ENCODE data around the gene TMEM272. TPM values are rescaled to one million over a fixed set of nuclear protein-coding genes. Genes with fewer than 3 reads are reported as not detected.

TMEM272 gene
- total and polyA plus RNA-seq, 9 of the 15 experiments (the other 6 are each of a cell fraction or from before 2014, with no cell fraction given), result 0.04 to 0.16 (median 0.06) TPM; not detected in 2

DNA sequence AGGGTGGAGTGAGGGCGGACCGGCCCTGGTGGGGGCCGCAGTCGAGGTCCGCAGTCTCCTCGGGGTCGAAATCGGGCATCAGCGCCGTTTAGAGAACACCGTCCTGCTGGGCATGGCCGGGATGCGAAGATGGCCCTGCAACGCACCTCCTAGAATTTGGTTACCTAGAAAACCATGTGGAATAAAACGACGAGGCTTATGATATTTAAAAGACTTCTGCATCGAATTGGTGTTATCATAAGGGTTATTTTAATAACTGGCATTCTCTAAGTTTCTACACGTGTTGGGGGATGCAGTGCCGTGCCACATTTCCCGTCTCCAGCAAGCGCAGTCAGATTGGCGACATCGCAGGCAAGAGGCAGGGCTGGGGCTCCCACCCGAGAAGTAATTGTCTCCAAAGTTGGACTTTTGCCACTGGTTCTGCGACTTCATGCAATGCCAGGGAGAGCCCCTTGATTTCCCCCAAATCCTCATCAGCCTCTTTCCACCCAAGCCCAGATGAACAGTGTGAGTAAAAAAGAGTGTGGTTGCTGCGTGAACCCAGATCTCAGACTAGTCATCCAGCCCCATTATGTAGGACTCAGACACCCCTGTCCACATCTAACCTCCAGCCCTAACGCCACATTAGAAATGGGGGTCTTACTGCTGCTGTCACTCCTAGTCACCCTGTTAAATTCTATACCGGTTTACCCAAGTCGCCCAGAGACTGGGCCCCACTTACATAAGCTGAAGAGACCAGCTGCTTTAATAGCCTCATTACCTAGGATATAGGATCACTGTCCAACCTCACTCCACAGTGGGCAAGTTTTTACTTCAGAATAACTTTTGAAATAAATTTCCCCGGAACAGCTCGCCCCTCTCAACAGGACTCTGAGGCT, 40.4 kb downstream of the TMEM272 start (continued):
- TF ChIP-seq ZNF57 (CRISPR knock-in tag; IDR thresholded peaks at IDR 0.05) (no peak), PCBP2 (IDR thresholded peaks at IDR 0.05; ENCODE audit: low read depth, low read length, poor library complexity, severe bottlenecking) (no peak), GTF2E2 (tag; IDR thresholded peaks at IDR 0.05) (no peak), EZH2 (IDR thresholded peaks at IDR 0.05; ENCODE audit: borderline replicate concordance, low read depth, low read length) (no peak), NUFIP1 (IDR thresholded peaks at IDR 0.05; ENCODE audit: partially characterized antibody) (no peak), KHSRP (IDR thresholded peaks at IDR 0.05) (no peak), HBP1 (CRISPR knock-in tag; IDR thresholded peaks at IDR 0.05) (no peak), LARP7 (IDR thresholded peaks at IDR 0.05) (no peak), FOXJ3 (CRISPR knock-in tag; IDR thresholded peaks at IDR 0.05) (no peak), SNIP1 (IDR thresholded peaks at IDR 0.05; ENCODE audit: low read depth) (no peak), SMARCE1 (IDR thresholded peaks at IDR 0.05) (no peak), RAD51 (IDR thresholded peaks at IDR 0.05; ENCODE audit: borderline replicate concordance, low read depth) (no peak), MYC (IDR thresholded peaks at IDR 0.05; ENCODE audit: low read depth, low read length) (0 out of 2 replicates have a peak, but pooled peaks have one; percentile 3), MYC (CRISPR knock-in tag; IDR thresholded peaks at IDR 0.05; ENCODE audit: borderline replicate concordance, low read depth) (no peak), MTA2 (IDR thresholded peaks at IDR 0.05; ENCODE audit: low read depth) (no peak), CC2D1A (IDR thresholded peaks at IDR 0.05) (no peak), SP1 (CRISPR knock-in tag; IDR thresholded peaks at IDR 0.05) (no peak), RNF219 (CRISPR knock-in tag; IDR thresholded peaks at IDR 0.05) (no peak), KDM2B (CRISPR knock-in tag; IDR thresholded peaks at IDR 0.05) (no peak), THRB (CRISPR knock-in tag; conservative IDR thresholded peaks at IDR 0.05) (no peak), RBM14 (IDR thresholded peaks at IDR 0.05; ENCODE audit: borderline replicate concordance, insufficient read depth, low read depth, low read length) (no peak), LCOR (CRISPR knock-in tag; IDR thresholded peaks at IDR 0.05) (no peak), PYGO2 (tag; IDR thresholded peaks at IDR 0.05) (no peak), RBM34 (IDR thresholded peaks at IDR 0.05; ENCODE audit: borderline replicate concordance, insufficient read depth, low read length) (no peak), SETDB1 (IDR thresholded peaks at IDR 0.05; ENCODE audit: low read length) (no peak), TEAD1 (CRISPR knock-in tag; IDR thresholded peaks at IDR 0.05) (no peak)
